Measurements from ENCODE around the gene SLC25A26. TPM values are rescaled to one million over a fixed set of nuclear protein-coding genes. Genes with fewer than 3 reads are reported as not detected.
"Not testable (repeated sequence)": the region's sequence is repeated elsewhere in the genome, so short reads cannot be mapped to it uniquely, and the experiment has no call there.

The SLC25A26 gene
- total RNA-seq, 4 donors from 2014 or later = 22.0 to 33.9 (median 27.0) TPM

DNA sequence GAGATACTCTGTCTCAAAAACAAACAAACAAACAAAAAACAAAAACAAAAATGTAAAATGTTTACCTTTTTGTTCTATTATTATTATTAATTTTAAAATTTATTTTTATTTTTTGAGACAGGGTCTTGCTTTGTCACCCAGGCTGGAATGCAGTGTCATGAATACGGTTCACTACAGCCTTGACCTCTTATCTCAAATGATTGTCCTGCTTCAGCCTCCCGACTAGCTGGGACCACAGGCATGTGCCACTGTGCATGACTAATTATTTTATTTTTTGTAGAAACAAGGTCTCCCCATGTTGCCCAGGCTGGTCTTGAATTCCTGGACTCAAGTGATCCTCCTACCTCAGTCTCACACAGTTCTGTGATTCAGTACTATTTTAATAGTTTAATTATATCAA is 5.7 kb upstream of the SLC25A26 start:
- TF ChIP-seq, protein P1, sequence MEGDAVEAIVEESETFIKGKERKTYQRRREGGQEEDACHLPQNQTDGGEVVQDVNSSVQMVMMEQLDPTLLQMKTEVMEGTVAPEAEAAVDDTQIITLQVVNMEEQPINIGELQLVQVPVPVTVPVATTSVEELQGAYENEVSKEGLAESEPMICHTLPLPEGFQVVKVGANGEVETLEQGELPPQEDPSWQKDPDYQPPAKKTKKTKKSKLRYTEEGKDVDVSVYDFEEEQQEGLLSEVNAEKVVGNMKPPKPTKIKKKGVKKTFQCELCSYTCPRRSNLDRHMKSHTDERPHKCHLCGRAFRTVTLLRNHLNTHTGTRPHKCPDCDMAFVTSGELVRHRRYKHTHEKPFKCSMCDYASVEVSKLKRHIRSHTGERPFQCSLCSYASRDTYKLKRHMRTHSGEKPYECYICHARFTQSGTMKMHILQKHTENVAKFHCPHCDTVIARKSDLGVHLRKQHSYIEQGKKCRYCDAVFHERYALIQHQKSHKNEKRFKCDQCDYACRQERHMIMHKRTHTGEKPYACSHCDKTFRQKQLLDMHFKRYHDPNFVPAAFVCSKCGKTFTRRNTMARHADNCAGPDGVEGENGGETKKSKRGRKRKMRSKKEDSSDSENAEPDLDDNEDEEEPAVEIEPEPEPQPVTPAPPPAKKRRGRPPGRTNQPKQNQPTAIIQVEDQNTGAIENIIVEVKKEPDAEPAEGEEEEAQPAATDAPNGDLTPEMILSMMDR (IDR thresholded peaks at IDR 0.05) = no peak
- TF ChIP-seq EP300 (IDR thresholded peaks at IDR 0.05) = no peak
- no peak for TF ChIP-seq POLR2AphosphoS5 (IDR thresholded peaks at IDR 0.05)
- TF ChIP-seq POLR2A (IDR thresholded peaks at IDR 0.05) = no peak
- Histone ChIP-seq H3K9me3 (no peaks in the 10 kb centered on the region), H3K36me3 (no peaks in the 10 kb centered on the region), H3K27ac (no peak overlapping the region), H3K27me3 (no peaks in the 10 kb centered on the region), H3K4me1 (peaks cover 0 to 5% (median 0%) of the 10 kb centered on the region in 3 donors), H3K4me3 (no peak overlapping the region)
- ATAC-seq = no peak
- WGBS, 2 donors (ENCODE audit: low coverage in 1 of 2) = 50 to 54% methylated on average over 2 of the region's 2 CpGs

DNA sequence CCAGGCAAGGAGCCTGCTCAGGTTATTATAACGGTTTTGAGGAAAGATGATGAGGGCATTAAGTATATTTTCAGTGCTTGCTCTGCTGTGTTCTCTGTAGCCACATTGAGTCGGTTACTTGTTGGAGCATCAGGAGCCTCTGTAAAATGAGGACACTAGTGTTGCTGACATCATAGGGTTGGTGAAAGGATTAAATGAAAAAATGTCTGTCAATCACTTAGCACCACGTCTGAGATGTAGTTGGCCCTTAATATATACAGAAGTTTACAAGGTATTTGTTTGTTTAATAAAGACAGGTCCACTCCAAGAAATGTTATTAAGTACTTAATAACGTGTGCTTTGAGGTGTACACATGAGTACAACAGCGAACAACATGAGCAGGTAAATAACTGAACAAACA is 735 bp upstream of the SLC25A26 start:
- no peaks in the 10 kb centered on the region for H3K27me3 ChIP-seq
- peaks cover 0 to 10% of the 10 kb centered on the region in 2 donors for H3K36me3 ChIP-seq
- H3K27ac ChIP-seq = peak overlapping the region; percentile 43 to 85 (median 80)
- H3K4me3 ChIP-seq = peak overlapping the region; percentile 73 to 97
- TF ChIP-seq EP300 (IDR thresholded peaks at IDR 0.05) (no peak), POLR2AphosphoS5 (IDR thresholded peaks at IDR 0.05) (no peak)
- TF ChIP-seq, protein P1 (IDR thresholded peaks at IDR 0.05) = no peak
- H3K9me3 ChIP-seq = no peaks in the 10 kb centered on the region
- no peak for ATAC-seq
- 15 to 22% methylated on average over 4 to 5 of the region's 5 CpGs for WGBS, 2 donors (ENCODE audit: low coverage in 1 of 2)
- peaks cover 0 to 19% (median 6%) of the 10 kb centered on the region in 3 donors for H3K4me1 ChIP-seq

DNA sequence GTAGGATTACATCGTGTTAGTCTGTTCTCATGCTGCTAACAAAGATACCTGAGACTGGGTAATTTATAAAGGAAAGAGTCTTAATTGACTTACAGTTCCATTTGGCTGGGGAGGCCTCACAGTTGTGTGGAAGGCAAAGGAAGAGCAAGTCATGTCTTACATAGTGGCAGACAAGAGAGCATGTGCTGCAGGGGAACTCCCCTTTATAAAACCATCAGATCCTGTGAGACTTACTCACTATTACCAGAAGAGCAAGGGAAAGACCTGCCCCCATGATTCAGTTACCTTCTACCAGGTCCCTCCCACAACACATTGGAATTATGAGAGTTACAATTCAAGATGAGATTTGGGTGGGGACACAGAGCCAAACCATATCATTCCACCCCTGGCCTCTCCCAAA is 3.4 kb downstream of the SLC25A26 start:
- no peak overlapping the region for H3K27ac ChIP-seq
- peaks cover 0 to 11% of the 10 kb centered on the region in 2 donors for H3K36me3 ChIP-seq
- H3K4me3 ChIP-seq = no peak overlapping the region
- H3K4me1 ChIP-seq = peaks cover 0 to 19% (median 6%) of the 10 kb centered on the region in 3 donors
- no peaks in the 10 kb centered on the region for H3K27me3 ChIP-seq
- H3K9me3 ChIP-seq = no peaks in the 10 kb centered on the region
- 92% methylated on average over 1 of the region's 1 CpG for WGBS, 2 donors (ENCODE audit: low coverage in 1 of 2)
- ATAC-seq = no peak
- no peak for TF ChIP-seq POLR2AphosphoS5 (IDR thresholded peaks at IDR 0.05)
- TF ChIP-seq POLR2A (IDR thresholded peaks at IDR 0.05) = no peak
- TF ChIP-seq, protein P1 (IDR thresholded peaks at IDR 0.05) = no peak
- TF ChIP-seq EP300 (IDR thresholded peaks at IDR 0.05) = no peak

DNA sequence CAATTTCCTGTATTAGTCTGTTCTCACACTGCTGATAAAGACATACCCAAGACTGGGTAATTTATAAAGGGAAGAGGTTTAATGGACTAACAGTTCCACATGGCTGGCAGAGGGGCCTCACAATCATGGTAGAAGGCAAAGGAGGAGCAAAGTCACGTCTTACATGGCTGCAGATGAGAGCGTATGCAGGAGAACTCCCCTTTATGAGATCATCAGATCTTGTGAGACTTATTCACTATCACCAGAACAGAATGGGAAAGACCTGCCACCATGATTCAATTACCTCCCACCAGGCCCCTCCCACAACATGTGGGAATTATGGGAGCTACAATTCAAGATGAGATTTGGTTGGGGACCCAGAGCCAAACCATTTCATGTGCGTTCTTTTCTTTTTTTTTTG is 5.3 kb downstream of the SLC25A26 start:
- not testable (repeated sequence) for H3K9me3 ChIP-seq, ATAC-seq, H3K27me3 ChIP-seq, H3K4me3 ChIP-seq, H3K4me1 ChIP-seq, H3K27ac ChIP-seq
- WGBS, 2 donors (ENCODE audit: low coverage in 1 of 2) = 77 to 100% methylated on average over 3 of the region's 3 CpGs
- peaks cover 0 to 11% of the 10 kb centered on the region in 2 donors for H3K36me3 ChIP-seq

DNA sequence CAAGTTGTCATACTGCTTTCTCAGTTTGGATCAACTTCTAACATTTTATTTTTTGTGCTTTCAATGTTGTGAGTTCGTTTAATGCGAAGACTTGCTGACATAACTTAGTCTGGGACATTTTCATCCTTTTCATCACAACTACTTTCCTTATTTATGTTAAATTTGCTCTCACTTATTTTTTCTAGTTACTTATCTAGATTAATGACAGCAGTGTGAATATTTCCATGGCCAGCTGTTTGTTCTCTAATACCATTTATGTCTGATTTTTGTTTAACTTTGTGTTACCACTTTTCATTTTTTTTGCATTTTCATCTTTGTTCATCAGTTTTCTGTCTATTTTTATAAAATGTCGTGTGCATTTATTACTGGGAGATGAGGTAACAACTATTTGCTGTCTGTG is 6.2 kb downstream of the SLC25A26 start:
- H3K4me3 ChIP-seq = no peak overlapping the region
- H3K27me3 ChIP-seq = no peaks in the 10 kb centered on the region
- H3K27ac ChIP-seq = no peak overlapping the region
- ATAC-seq = no peak
- TF ChIP-seq EP300 (IDR thresholded peaks at IDR 0.05) = no peak
- TF ChIP-seq POLR2AphosphoS5 (IDR thresholded peaks at IDR 0.05) = no peak
- TF ChIP-seq, protein P1 (IDR thresholded peaks at IDR 0.05) = no peak
- TF ChIP-seq POLR2A (IDR thresholded peaks at IDR 0.05) = no peak
- H3K4me1 ChIP-seq = peaks cover 0 to under 1% (median 0%) of the 10 kb centered on the region in 3 donors
- H3K36me3 ChIP-seq = peaks cover 0 to 11% of the 10 kb centered on the region in 2 donors
- 38 to 40% methylated on average over 3 of the region's 3 CpGs for WGBS, 2 donors (ENCODE audit: low coverage in 1 of 2)
- H3K9me3 ChIP-seq = no peaks in the 10 kb centered on the region

Data from gastroesophageal sphincter (tissue), 4 donors.